ENCODE data around the gene GLI3.

Gene GLI3

DNA sequence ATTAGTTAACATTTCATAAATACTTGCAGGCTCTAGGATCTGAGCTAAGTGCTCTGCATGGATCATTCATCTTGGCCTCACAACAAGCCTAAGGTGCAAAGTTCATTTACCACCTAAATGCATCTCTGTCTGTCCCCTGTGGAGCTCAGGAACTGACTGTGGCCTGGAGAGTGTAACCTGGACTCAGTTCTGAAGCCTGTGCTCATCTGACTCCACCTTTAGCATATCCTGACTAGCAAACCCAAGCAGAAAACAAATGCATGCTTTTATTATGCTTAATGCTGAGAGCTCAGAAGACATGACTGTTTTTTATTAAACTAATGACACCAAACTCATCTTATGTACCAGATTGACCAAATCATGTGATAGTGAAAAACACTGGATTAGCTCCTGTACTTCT lies 288.5 kb downstream of the GLI3 start:
- Mint-ChIP-seq H3K9me3 (no peaks in the 10 kb centered on the region), H3K4me1 (no peaks in the 10 kb centered on the region), H3K36me3 (ENCODE audit: insufficient read depth) (no peaks in the 10 kb centered on the region), H3K4me3 (no peak overlapping the region), H3K27ac (ENCODE audit: low read depth) (no peak overlapping the region), H3K27me3 (peaks cover 14% of the 10 kb centered on the region)
- DNase-seq (ENCODE audit: low spot score in 2 of 2) = no peak
- no peak for ATAC-seq (replicated peaks; ENCODE audit: extremely low read depth, poor library complexity, severe bottlenecking)

DNA sequence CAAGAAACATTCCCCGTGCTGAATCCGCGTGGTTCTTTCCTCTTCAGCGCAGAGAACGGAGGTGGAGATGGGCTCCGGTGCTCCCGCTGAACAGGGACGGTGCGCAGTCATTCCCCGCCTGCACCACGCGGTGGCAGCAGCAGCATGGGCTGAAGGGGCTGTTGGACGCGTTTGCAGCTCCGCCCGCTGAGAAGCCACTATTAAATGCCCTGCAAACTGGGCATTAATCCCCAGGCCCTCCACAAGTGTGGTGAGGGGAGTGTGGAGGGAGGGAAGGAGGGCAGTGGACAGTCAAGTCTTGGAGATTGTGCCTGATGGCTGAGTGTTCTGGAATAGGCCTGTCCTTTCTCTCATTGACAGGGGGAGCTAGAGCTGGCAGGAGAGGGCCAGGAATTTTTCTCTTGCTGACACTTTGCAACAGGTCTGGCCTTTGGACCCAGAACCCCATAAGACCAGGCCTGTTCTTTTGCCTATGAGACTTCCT lies 293.9 kb downstream of the GLI3 start:
- no peaks in the 10 kb centered on the region for H3K9me3 Mint-ChIP-seq
- DNase-seq (ENCODE audit: low spot score in 2 of 2) (peak; percentile 30 to 51), ATAC-seq (replicated peaks; ENCODE audit: extremely low read depth, poor library complexity, severe bottlenecking) (peak; percentile 54)
- H3K27ac Mint-ChIP-seq (ENCODE audit: low read depth) = no peak overlapping the region
- peaks cover 6% of the 10 kb centered on the region for H3K36me3 Mint-ChIP-seq (ENCODE audit: insufficient read depth)
- peaks cover 5% of the 10 kb centered on the region for H3K4me1 Mint-ChIP-seq
- H3K4me3 Mint-ChIP-seq = no peak overlapping the region
- H3K27me3 Mint-ChIP-seq = peaks cover 48% of the 10 kb centered on the region

DNA sequence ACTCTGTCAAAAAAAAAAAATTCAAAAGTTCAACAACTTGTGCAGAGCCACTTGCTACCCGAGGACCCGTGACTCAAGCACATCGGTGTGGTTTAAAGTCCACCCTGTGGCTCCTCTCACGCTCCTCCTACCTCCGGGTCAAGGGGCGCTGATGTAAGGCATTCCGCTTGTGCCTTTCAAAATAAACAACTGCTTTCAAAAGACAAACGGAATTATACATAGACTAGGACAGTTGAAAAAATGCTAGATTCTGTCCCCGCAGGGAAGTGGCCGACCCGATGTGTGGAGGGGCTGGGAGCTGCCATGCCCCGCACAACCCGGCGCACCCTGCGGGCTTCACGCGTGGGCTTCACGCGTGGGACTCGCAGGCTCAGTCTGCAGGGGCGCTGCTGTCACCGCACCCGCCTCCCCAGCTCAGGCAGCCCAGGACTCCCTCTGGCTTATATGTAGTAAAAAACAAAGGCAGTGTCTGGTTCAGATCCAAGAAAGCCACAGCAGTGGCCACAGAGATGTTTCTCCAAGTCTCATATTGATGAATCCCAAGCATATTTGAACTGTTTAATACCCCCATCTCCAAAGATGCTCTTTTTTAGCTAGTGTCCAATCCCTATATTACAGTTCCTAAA lies 294.4 kb downstream of the GLI3 start:
- H3K27ac Mint-ChIP-seq (ENCODE audit: low read depth) = no peak overlapping the region
- no peak for DNase-seq (ENCODE audit: low spot score in 2 of 2)
- H3K9me3 Mint-ChIP-seq = no peaks in the 10 kb centered on the region
- H3K4me3 Mint-ChIP-seq = no peak overlapping the region
- H3K27me3 Mint-ChIP-seq = peaks cover 50% of the 10 kb centered on the region
- peaks cover 6% of the 10 kb centered on the region for H3K36me3 Mint-ChIP-seq (ENCODE audit: insufficient read depth)
- peaks cover 5% of the 10 kb centered on the region for H3K4me1 Mint-ChIP-seq
- ATAC-seq (replicated peaks; ENCODE audit: extremely low read depth, poor library complexity, severe bottlenecking) = peak; percentile 9

DNA sequence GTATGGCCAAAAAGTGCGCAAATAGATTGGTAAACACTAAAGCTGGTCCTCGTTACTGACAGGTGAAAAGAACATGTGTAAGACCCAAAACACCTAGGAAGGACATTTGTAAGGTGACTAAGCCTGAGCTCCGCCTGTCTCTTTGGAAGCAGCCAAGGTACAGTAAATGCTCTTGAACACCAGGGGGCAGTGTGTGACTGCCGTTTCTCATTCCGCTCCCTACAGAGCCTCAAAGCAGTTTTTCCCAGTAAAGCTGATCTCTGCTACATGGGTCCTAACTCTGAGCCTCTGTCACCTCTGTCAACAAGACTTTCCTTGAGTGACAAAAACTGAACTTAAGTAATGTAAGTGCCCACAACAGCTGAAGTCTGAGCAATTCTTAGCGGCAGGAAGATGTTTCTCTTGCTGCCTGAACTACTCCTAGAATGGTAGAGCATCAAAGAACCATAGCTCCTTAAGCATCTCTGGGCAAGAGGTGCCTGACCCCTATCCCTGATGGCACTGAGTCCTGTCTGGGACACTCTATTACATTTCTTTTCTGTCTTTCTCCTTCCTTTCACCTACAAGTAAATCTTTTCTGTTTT lies 296.2 kb downstream of the GLI3 start:
- Mint-ChIP-seq H3K4me1 (peaks cover 5% of the 10 kb centered on the region), H3K27ac (ENCODE audit: low read depth) (no peak overlapping the region), H3K36me3 (ENCODE audit: insufficient read depth) (peaks cover 9% of the 10 kb centered on the region), H3K4me3 (no peak overlapping the region), H3K27me3 (peaks cover 57% of the 10 kb centered on the region), H3K9me3 (no peaks in the 10 kb centered on the region)
- ATAC-seq (replicated peaks; ENCODE audit: extremely low read depth, poor library complexity, severe bottlenecking) (no peak), DNase-seq (ENCODE audit: low spot score in 2 of 2) (peak; percentile 21 to 22)

DNA sequence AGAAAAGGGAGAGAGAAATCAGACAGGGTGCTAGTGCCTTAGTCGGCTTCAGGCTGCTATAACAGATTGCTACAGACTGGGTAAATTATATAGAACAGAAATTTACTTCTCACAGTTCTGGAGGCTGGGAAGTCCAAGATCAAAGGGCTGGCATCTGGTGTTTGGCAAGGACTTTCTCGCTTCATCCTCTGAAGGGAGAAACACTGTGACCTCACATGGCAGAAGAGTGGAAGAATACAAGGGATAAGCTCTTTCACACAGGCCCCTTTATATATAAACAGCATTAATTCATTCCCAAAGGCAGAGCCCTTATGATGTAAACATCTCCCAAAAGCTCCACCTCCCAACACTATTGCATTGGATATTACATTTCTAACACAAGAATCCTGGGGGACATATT lies 298.6 kb downstream of the GLI3 start:
- Mint-ChIP-seq H3K27ac (ENCODE audit: low read depth) (no peak overlapping the region), H3K4me3 (no peak overlapping the region), H3K36me3 (ENCODE audit: insufficient read depth) (peaks cover 9% of the 10 kb centered on the region), H3K4me1 (peaks cover 5% of the 10 kb centered on the region), H3K9me3 (no peaks in the 10 kb centered on the region), H3K27me3 (peaks cover 55% of the 10 kb centered on the region)
- ATAC-seq (replicated peaks; ENCODE audit: extremely low read depth, poor library complexity, severe bottlenecking) (no peak), DNase-seq (ENCODE audit: low spot score in 2 of 2) (no peak)

DNA sequence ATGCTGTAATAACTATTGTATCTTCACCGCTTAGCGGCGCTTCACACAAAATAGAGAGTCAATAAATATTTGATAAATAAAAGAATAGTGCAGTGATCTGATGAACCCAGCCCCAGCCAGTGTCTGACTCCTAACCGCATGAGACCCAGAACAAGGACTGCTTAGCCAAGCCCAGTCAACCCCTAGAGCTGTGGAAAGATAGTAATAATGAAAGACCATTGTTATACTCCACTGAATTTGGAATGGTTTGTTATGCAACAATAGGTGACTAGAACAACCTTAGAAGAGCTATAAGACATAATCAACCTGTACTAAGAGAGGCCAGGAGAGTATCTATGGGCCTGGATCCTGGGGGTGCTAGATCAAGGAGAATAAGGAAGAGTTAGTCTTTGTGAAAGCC lies 303.6 kb downstream of the GLI3 start:
- H3K36me3 Mint-ChIP-seq (ENCODE audit: insufficient read depth) = peaks cover 2% of the 10 kb centered on the region
- DNase-seq (ENCODE audit: low spot score in 2 of 2) (no peak), ATAC-seq (replicated peaks; ENCODE audit: extremely low read depth, poor library complexity, severe bottlenecking) (no peak)
- no peaks in the 10 kb centered on the region for H3K4me1 Mint-ChIP-seq
- no peak overlapping the region for H3K27ac Mint-ChIP-seq (ENCODE audit: low read depth)
- peaks cover 47% of the 10 kb centered on the region for H3K27me3 Mint-ChIP-seq
- no peak overlapping the region for H3K4me3 Mint-ChIP-seq
- H3K9me3 Mint-ChIP-seq = no peaks in the 10 kb centered on the region

DNA sequence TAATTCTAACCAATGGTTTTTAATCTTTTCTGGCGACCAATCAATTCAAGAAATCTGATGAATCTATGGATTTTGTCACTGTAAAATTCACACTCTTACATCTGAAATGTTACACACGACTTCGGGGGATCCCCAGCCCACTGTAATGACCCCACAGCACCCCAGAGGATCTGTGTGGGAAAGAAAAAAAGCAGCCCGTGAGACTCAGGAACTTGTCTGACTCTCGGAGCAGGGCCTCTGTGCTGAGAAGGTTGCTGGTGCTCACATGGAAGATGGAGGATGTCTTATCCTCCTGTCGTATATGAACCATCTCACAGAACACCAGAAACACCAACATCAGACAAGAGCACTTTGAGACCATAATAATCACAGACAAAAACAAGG lies 305.8 kb downstream of the GLI3 start:
- Mint-ChIP-seq H3K4me3 (no peak overlapping the region), H3K9me3 (no peaks in the 10 kb centered on the region), H3K36me3 (ENCODE audit: insufficient read depth) (no peaks in the 10 kb centered on the region), H3K27ac (ENCODE audit: low read depth) (no peak overlapping the region), H3K4me1 (no peaks in the 10 kb centered on the region), H3K27me3 (peaks cover 45% of the 10 kb centered on the region)
- ATAC-seq (replicated peaks; ENCODE audit: extremely low read depth, poor library complexity, severe bottlenecking) (no peak), DNase-seq (ENCODE audit: low spot score in 2 of 2) (no peak)

DNA sequence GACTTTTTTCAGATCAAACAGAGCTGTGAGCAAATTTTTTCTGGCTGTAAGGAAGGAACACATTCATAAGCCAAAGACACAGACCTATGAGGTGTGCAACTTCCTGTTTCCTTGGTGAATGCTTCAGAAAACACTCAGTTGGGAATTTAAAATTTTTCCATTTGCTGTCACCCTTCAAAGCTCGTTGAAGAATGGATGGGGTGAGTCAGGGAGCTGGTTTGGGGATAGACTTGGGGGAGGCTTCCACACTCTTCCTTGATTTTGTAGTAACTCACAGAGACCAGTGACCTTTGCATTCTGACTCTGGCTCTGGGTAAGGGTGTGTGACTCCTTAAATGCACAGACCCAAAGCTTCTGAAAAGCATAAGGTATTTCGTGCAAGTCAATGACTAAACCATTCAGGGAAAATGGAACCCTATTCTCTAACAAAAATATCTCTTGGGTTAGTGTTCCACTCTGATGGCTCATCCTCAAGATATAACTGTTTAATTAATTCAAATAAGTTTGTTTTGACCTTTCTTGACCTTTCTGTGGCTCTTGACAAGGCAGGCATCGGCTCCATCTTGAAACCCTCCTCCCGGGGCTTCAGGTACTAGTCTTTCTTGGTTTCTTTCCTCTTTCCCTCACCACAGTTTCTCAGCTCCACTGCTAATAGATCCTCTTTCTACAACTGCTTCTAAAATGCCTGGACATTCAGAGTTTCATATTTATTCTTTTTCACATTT lies 306.3 kb downstream of the GLI3 start:
- Mint-ChIP-seq H3K27me3 (peaks cover 45% of the 10 kb centered on the region), H3K27ac (ENCODE audit: low read depth) (no peak overlapping the region), H3K4me1 (no peaks in the 10 kb centered on the region), H3K36me3 (ENCODE audit: insufficient read depth) (no peaks in the 10 kb centered on the region), H3K9me3 (no peaks in the 10 kb centered on the region), H3K4me3 (no peak overlapping the region)
- DNase-seq (ENCODE audit: low spot score in 2 of 2) (no peak), ATAC-seq (replicated peaks; ENCODE audit: extremely low read depth, poor library complexity, severe bottlenecking) (no peak)

DNA sequence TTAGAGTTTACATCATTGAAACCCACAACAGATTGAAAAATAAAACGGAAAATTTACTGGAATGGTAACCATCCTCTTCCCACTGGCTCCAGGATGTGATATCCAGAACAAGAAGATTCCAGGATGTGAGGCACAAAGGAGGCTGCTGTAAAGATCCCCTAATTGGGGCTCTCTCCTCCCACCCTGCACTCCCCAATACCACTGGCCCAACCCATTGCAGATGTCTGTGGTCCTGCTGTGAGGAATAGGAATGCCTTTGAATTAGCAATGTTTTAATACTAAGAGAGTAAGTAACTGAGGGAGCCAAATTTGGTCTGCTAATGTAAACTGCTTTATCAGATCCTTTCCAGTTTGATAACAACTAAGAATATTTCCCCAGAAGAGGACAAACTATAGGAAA lies 308.2 kb downstream of the GLI3 start:
- no peaks in the 10 kb centered on the region for H3K9me3 Mint-ChIP-seq
- ATAC-seq (replicated peaks; ENCODE audit: extremely low read depth, poor library complexity, severe bottlenecking) (no peak), DNase-seq (ENCODE audit: low spot score in 2 of 2) (no peak)
- peaks cover 45% of the 10 kb centered on the region for H3K27me3 Mint-ChIP-seq
- no peak overlapping the region for H3K27ac Mint-ChIP-seq (ENCODE audit: low read depth)
- no peak overlapping the region for H3K4me3 Mint-ChIP-seq
- H3K4me1 Mint-ChIP-seq = no peaks in the 10 kb centered on the region
- no peaks in the 10 kb centered on the region for H3K36me3 Mint-ChIP-seq (ENCODE audit: insufficient read depth)

DNA sequence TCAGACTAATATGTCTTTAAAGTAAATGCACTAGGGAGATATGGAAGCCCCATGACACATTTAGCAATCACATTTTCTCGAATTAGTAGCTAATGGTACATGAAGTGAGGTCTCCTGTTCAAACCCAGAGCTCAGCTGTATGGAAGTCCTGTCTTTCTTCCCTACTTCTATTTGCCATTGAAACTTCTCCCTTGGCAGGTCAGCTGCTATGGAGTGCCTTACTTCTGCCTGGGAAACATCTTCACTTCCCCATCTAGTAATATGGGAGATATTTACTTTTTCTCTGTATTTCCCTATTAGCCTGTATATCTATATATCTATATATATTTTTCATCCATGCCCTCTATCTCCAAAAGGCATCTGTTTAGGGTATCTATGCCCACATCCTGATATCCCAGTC lies 308.8 kb downstream of the GLI3 start:
- no peaks in the 10 kb centered on the region for H3K36me3 Mint-ChIP-seq (ENCODE audit: insufficient read depth)
- ATAC-seq (replicated peaks; ENCODE audit: extremely low read depth, poor library complexity, severe bottlenecking) (no peak), DNase-seq (ENCODE audit: low spot score in 2 of 2) (no peak)
- H3K27me3 Mint-ChIP-seq = peaks cover 45% of the 10 kb centered on the region
- no peaks in the 10 kb centered on the region for H3K9me3 Mint-ChIP-seq
- H3K4me1 Mint-ChIP-seq = no peaks in the 10 kb centered on the region
- H3K27ac Mint-ChIP-seq (ENCODE audit: low read depth) = no peak overlapping the region
- no peak overlapping the region for H3K4me3 Mint-ChIP-seq

DNA sequence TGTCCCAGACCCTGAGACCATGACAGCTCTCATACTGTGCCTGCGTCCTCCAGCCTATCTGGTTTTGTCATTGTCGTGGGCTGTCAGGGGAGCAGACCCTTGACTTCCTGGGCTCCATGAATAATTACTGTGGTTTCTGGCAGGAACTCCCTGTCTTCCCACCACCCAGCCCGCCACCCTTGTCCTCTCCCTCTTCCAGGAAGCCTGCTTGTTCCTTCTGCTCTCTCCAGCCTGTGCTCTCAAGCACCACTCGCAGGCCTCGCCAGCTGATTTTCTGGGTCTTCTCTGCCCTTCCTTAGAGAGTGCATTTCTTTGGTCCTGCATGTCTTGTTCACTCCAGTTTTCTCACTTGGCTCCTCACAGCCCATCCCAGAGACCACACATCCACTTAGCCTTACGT lies 309.6 kb downstream of the GLI3 start:
- H3K4me3 Mint-ChIP-seq = no peak overlapping the region
- H3K4me1 Mint-ChIP-seq = no peaks in the 10 kb centered on the region
- H3K9me3 Mint-ChIP-seq = no peaks in the 10 kb centered on the region
- no peaks in the 10 kb centered on the region for H3K36me3 Mint-ChIP-seq (ENCODE audit: insufficient read depth)
- H3K27me3 Mint-ChIP-seq = peaks cover 46% of the 10 kb centered on the region
- ATAC-seq (replicated peaks; ENCODE audit: extremely low read depth, poor library complexity, severe bottlenecking) (no peak), DNase-seq (ENCODE audit: low spot score in 2 of 2) (no peak)
- H3K27ac Mint-ChIP-seq (ENCODE audit: low read depth) = no peak overlapping the region

DNA sequence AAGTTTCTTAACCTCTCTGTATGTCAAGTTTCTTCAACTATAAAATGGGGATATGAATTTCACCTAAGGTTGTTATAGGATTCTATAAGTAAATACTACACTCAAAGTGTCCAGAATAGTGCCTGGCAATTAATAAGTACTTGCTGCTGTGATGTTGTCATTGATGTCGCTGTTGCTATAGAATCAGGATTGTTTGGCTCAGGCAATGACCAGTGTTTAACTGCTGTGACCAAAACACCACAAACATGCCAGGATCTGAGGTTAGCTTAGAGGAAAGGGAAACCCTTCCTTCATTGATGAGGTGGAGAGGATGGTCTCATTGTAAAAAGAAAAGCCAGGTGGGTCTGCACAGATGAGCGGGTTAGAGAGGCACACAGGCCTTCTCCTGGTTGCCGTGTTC lies 311.1 kb downstream of the GLI3 start:
- DNase-seq (ENCODE audit: low spot score in 2 of 2) = no peak

DNA sequence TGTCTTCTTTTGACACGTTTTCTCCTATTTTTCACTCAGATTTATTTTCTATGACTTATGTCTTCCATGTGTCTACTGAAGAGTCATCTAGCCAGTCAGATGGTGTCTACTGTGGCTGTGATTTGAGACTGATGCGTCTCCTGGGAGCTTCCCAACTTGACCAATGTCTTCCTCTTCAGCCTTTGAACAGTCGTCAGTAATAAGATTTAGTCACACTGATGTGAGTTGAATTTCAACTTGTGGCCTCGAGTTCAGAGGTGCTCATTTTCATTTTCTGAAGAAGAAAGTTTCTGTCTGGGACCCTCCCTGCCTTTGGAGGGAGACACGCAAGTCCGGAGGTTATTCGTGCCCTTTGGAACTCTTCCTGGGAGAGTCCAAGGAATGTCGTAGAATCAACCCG lies 312.2 kb downstream of the GLI3 start:
- DNase-seq (ENCODE audit: low spot score in 2 of 2) = no peak
- Mint-ChIP-seq H3K27me3 (peaks cover 46% of the 10 kb centered on the region), H3K4me1 (no peaks in the 10 kb centered on the region), H3K36me3 (ENCODE audit: insufficient read depth) (no peaks in the 10 kb centered on the region), H3K27ac (ENCODE audit: low read depth) (no peak overlapping the region), H3K4me3 (no peak overlapping the region), H3K9me3 (no peaks in the 10 kb centered on the region)
- ATAC-seq (replicated peaks; ENCODE audit: extremely low read depth, poor library complexity, severe bottlenecking) = no peak

More for the DNA sequence above, 311.1 kb downstream of the GLI3 start:
- H3K27me3 Mint-ChIP-seq = peaks cover 51% of the 10 kb centered on the region
- no peak for ATAC-seq (replicated peaks; ENCODE audit: extremely low read depth, poor library complexity, severe bottlenecking)
- H3K27ac Mint-ChIP-seq (ENCODE audit: low read depth) = no peak overlapping the region
- no peaks in the 10 kb centered on the region for H3K4me1 Mint-ChIP-seq
- no peak overlapping the region for H3K4me3 Mint-ChIP-seq
- no peaks in the 10 kb centered on the region for H3K36me3 Mint-ChIP-seq (ENCODE audit: insufficient read depth)
- no peaks in the 10 kb centered on the region for H3K9me3 Mint-ChIP-seq

Measured in central memory CD8-positive, alpha-beta T cell (primary cell).